SH-SY5Y (cell line): Measurements from ENCODE around the gene ADCY5.

Experiments
- GATA2 ChIP-seq: IDR thresholded peaks from 2 replicates; pipeline ENCODE4 v1.6.1; 2011; ENCODE audit warnings: mild to moderate bottlenecking, low read depth, low read length
- GATA3 ChIP-seq: IDR thresholded peaks from 2 replicates; pipeline ENCODE4 v1.6.1; 2011; ENCODE audit warnings: low read depth, mild to moderate bottlenecking, low read length, moderate library complexity

GRCh38 chr3:123297627-123297899, 151.3 kb downstream of the ADCY5 start:
- TF ChIP-seq GATA2: no peak
- TF ChIP-seq GATA3: no peak
